Common myeloid progenitor, CD34-positive (primary cell): Measurements from ENCODE around the gene RASSF3.

ENCODE experiments used
- CTCF ChIA-PET: fragments of 350-600 bp; sonication (Branson Sonifier 250); formaldehyde crosslinking; loops from one replicate; lab custom pipeline; 2021; ENCODE audit warnings: antibody characterized with exemption; lab: Charles Lee
- POLR2A ChIA-PET: fragments of 350-600 bp; sonication (Branson Sonifier 250); formaldehyde crosslinking; loops from one replicate; lab custom pipeline; 2021; ENCODE audit warnings: antibody characterized with exemption; lab: Charles Lee
- DNase-seq, 3 donors: peaks; one replicate each; pipeline versions ENCODE4 v3.0.0 to v3.0.0-alpha.2; 2013
- H3K27ac ChIP-seq, 2 experiments: 1 replicate in 1 of 2; 2 replicates in 1 of 2; pipeline ENCODE4 v1.7.0; 2013; ENCODE audit warnings: inconsistent platforms in 2 of 2, low read length in 2 of 2, mild to moderate bottlenecking in 2 of 2, low read depth in 1 of 2, moderate library complexity in 1 of 2; ENCODE audit not compliant: severe bottlenecking in 2 of 2, insufficient read depth in 1 of 2, poor library complexity in 1 of 2
- H3K27me3 ChIP-seq, 5 experiments: replicated peaks in 2 of 5; 1 replicate in 3 of 5; 2 replicates in 2 of 5; pipeline versions ENCODE4 v1.6.1 to v1.7.0; 2013; ENCODE audit warnings: low read length in 4 of 5, mild to moderate bottlenecking in 2 of 5, moderate library complexity in 2 of 5, inconsistent platforms in 1 of 5; ENCODE audit not compliant: insufficient read depth in 5 of 5, control insufficient read depth in 4 of 5
- H3K36me3 ChIP-seq, 4 experiments: 1 replicate in 2 of 4; 2 replicates in 2 of 4; pipeline versions ENCODE4 v1.6.1 to v1.7.0; 2013; ENCODE audit warnings: low read length in 3 of 4, control low read depth in 1 of 4, mild to moderate bottlenecking in 1 of 4; ENCODE audit not compliant: control insufficient read depth in 4 of 4, insufficient read depth in 4 of 4
- H3K4me1 ChIP-seq, 4 experiments: 1 replicate in 3 of 4; 2 replicates in 1 of 4; pipeline versions ENCODE4 v1.6.1 to v1.7.1; 2013; ENCODE audit warnings: low read length in 3 of 4, mild to moderate bottlenecking in 3 of 4, control low read depth in 1 of 4, inconsistent platforms in 1 of 4, moderate library complexity in 1 of 4; ENCODE audit not compliant: control insufficient read depth in 4 of 4, insufficient read depth in 4 of 4; ENCODE audit errors: control extremely low read depth in 1 of 4
- H3K4me3 ChIP-seq, 7 experiments: 1 replicate in 4 of 7; 2 replicates in 3 of 7; pipeline versions ENCODE4 v1.5.1 to v1.7.0; 2013; ENCODE audit warnings: mild to moderate bottlenecking in 7 of 7, low read length in 6 of 7, moderate library complexity in 6 of 7, inconsistent platforms in 2 of 7, low read depth in 2 of 7, control low read depth in 1 of 7; ENCODE audit not compliant: insufficient read depth in 4 of 7, control insufficient read depth in 1 of 7; ENCODE audit errors: extremely low read depth in 1 of 7
- H3K9me3 ChIP-seq, 5 experiments: 1 replicate in 4 of 5; 2 replicates in 1 of 5; pipeline versions ENCODE4 v1.6.1 to v1.7.1; 2013; ENCODE audit warnings: low read length in 4 of 5, mild to moderate bottlenecking in 2 of 5, inconsistent platforms in 1 of 5, low read depth in 1 of 5, moderate library complexity in 1 of 5; ENCODE audit not compliant: control insufficient read depth in 4 of 5, insufficient read depth in 2 of 5; ENCODE audit errors: control extremely low read depth in 1 of 5
- WGBS: methylation state at CpG from one replicate; pipeline ENCODE4 v1.1.5; 2013; ENCODE audit not compliant: insufficient coverage; 5-methylcytosine and 5-hydroxymethylcytosine counted together

The RASSF3 gene

DNA sequence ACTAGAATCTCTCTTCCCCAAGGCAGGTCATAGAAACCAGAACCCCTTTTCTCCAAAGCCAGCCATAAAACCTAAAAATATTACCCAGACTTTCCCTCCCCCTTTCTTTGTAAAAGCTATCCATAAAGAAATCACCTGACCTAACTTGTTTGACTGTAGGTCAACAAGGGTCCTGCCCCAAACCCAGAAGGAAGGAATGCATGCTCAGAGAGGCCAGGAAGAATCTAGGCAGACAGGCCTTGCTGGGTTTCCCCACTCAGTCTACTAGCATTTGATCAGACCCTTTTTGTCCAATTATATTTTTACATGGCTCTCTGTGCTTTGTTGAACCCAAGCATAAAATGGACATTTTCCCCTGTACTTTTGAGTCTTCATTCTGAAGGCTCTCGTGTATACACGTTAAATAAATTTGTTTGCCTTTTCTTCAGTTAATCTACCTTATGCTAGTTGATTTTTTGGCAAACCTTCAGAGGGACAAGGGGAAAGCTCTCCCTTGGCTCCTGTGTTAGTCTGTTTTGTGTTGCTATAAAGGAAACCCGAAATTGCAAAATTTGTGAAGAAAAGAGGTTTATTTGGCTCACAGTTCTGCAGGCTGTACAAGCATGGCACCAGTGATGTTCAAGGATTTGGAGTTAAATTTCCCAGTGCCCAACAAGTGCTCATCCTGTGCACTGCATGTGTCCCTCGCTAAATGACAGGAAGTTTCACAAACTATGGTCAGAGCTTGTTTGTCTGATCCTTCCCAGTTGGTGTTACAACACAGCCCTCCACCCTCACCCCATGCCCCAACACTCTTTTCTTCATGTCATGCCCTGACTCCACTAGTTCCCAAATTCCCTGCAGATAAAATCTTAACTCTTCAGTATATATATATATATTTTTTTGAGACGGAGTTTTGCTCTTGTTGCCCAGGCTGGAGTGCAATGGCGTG lies 14.2 kb upstream of the RASSF3 start:
- ChIA-PET POLR2A (no interaction called here), CTCF (interaction anchor here (0.7 to 1.0 kb wide), 2 partner anchors 40 to 88 kb away, joined by 3 read pairs; no protein-coding TSS in a partner anchor)
- DNase-seq = no peak
- Histone ChIP-seq H3K36me3 (no peaks in the 10 kb centered on the region), H3K27ac (no peak overlapping the region), H3K27me3 (no peaks in the 10 kb centered on the region), H3K4me3 (no peak overlapping the region), H3K4me1 (peaks cover 4 to 22% (median 11%) of the 10 kb centered on the region in 4 experiments), H3K9me3 (no peaks in the 10 kb centered on the region)
- 90% methylated on average over 3 of the region's 6 CpGs for WGBS

DNA sequence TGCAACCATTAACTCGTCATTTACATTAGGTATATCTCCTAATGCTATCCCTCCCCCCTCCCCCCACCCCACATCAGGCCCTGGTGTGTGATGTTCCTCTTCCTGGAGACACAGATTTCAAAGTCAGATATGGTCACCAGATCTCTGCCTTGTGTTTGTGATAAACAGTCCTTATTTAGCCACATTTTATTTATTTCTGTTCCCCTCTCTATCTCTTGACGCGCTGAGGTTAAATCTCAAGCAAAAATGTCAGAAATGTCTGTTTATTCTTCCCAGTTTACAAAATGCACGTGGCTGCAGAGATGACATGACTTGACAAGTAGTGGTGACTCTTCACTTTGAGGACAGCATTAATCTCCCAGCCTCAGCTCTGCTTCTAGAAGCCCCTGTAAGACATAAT lies 11.5 kb upstream of the RASSF3 start:
- 48% methylated on average over 3 of the region's 4 CpGs for WGBS

DNA sequence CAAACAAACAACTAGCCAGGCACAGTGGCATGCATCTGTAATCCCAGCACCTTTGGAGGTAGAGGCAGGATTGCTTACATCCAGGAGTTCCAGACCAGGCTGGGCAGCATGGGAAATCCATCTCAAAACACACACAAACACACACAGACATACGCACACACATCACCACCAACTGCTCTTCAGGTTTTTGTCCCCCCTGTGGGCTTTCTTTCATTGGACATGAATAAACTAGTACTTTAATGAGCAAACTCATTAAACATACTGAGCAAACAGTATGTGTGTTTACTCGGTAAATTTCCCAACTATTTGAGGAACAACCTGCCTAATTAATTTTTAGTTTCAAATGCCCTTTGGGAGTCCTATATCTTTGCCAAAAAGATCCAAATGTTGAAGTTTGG lies 10.1 kb upstream of the RASSF3 start:
- H3K36me3 ChIP-seq = no peaks in the 10 kb centered on the region
- H3K4me1 ChIP-seq = peaks cover 4 to 19% (median 11%) of the 10 kb centered on the region in 4 experiments
- DNase-seq = peak in 1 of 3 donors; percentile 27
- no peaks in the 10 kb centered on the region for H3K9me3 ChIP-seq
- POLR2A ChIA-PET = no interaction called here
- peaks cover 0 to 3% (median 0%) of the 10 kb centered on the region in 5 experiments for H3K27me3 ChIP-seq
- CTCF ChIA-PET = interaction anchor here (1.0 to 3.9 kb wide), 3 partner anchors 9 to 97 kb away, joined by 3 to 13 read pairs (median 6); no protein-coding TSS in a partner anchor
- H3K4me3 ChIP-seq = no peak overlapping the region
- H3K27ac ChIP-seq = no peak overlapping the region
- 100% methylated on average over 1 of the region's 2 CpGs for WGBS

More for the DNA sequence above, 11.5 kb upstream of the RASSF3 start:
- Histone ChIP-seq H3K27me3 (peaks cover 0 to 3% (median 0%) of the 10 kb centered on the region in 5 experiments), H3K4me1 (peaks cover 4 to 22% (median 11%) of the 10 kb centered on the region in 4 experiments), H3K36me3 (no peaks in the 10 kb centered on the region), H3K27ac (no peak overlapping the region), H3K9me3 (no peaks in the 10 kb centered on the region), H3K4me3 (no peak overlapping the region)
- POLR2A ChIA-PET = no interaction called here
- DNase-seq = peak in 2 of 3 donors; percentile 32 to 43
- CTCF ChIA-PET = no interaction called here

DNA sequence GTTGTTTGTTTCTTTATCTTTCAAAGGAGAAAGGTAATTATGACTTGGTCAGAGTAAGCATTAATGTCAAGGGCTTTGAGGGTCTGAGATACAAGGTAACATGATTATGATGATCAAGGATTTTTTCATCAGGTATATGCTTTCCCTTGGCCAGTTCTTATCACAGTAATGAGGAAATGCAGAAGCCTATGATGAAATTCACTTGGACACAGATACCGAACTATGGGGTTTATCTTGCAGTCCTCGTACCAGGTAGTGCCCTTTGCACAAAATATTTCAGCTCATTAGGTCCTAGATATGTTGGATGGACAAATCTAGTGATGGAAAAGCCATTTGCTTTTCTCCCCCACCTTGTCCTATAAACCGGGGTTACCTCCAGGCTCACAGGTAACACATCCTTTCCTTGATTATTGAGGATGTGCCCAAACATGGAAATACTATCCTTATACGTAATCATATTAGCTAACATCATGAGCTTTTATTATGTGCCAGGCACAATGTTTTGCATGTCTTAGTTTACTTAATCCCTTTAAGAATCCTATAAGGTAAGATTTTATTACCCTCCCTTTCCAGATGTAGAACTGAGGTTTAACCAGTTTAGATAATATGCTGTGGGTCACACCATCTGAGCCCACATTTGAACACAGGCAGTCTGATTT lies 7.0 kb upstream of the RASSF3 start:
- Histone ChIP-seq H3K4me1 (peaks cover 4 to 14% (median 10%) of the 10 kb centered on the region in 4 experiments), H3K4me3 (no peak overlapping the region), H3K9me3 (no peaks in the 10 kb centered on the region), H3K27me3 (peaks cover 0 to 3% (median 0%) of the 10 kb centered on the region in 5 experiments), H3K27ac (no peak overlapping the region), H3K36me3 (no peaks in the 10 kb centered on the region)
- CTCF ChIA-PET = interaction anchor here (1.8 to 3.9 kb wide), 2 partner anchors 10 to 94 kb away, joined by 3 to 13 read pairs; no protein-coding TSS in a partner anchor
- POLR2A ChIA-PET = no interaction called here
- 90% methylated on average over 2 of the region's 4 CpGs for WGBS
- DNase-seq = no peak

DNA sequence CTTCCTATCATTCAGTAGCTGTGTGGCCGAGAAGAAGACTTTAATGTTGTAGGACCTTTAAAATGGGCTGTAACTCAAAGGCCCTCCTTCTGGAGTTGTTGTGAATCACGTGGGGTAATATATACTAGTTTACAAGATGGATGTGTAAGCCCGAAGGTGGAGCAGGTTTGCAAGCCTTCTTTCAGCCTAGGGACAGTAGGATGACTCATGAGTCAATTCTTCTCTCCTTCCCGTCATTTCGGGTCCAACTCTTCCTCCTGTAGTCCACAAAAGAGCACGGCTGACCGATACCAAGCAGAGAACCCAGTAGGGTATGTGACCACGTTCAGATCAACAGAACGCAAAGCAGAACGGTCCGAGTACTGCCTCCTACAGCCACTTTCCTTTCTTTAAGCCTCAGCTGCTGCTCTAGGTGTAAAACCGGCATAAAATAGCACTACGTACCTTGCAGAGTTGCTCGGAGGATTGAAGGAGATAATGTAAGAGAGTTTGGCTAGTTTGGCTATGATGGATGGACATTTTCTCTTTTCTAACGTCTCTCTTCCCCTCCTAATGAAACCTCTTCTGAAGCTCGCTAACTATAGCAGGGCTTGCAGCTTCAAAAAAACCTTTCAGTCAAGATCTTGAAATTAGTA lies 1.3 kb upstream of the RASSF3 start:
- Histone ChIP-seq H3K4me1 (peaks cover 15 to 46% (median 36%) of the 10 kb centered on the region in 4 experiments), H3K4me3 (peak overlapping the region; percentile 40 to 97 (median 87)), H3K9me3 (no peaks in the 10 kb centered on the region), H3K27me3 (no peaks in the 10 kb centered on the region), H3K27ac (peak overlapping the region in 1 of 2 experiments; percentile 65), H3K36me3 (no peaks in the 10 kb centered on the region)
- ChIA-PET POLR2A (interaction anchor here (0.6 to 0.8 kb wide), 2 partner anchors 76 to 87 kb away, joined by 3 to 4 read pairs; no protein-coding TSS in a partner anchor), CTCF (interaction anchor here (0.8 to 3.5 kb wide), 9 partner anchors 8 to 88 kb away, joined by 3 to 14 read pairs (median 4); no protein-coding TSS in a partner anchor)
- WGBS = 0% methylated on average over 9 of the region's 16 CpGs
- peak in 2 of 3 donors; percentile 50 to 72 for DNase-seq

DNA sequence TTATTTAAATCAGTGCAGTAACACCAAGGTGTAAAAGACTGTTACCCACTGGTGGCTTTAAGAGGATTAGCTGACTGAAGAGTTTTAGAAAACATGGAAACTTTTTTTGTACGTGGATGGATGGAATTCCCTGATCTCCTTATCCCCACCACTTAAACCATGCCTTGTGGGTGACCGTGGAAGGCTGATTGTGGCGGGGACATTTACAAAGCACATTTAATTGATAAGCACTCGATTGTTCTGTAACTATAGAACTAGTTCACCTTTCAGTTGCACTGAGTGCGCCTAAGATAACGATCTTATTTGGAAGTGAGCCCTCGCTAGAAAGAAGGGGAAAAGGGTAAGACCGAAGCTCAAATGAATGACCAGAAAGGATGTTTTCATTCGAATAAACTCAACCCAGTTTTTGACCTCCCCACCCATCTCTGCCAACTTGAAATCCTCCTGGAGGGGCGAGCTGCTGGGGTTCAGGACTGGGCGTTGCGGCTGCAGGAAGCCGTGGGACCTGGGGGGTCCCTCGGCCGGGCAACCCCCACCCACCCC lies 688 bp upstream of the RASSF3 start:
- WGBS = 0% methylated on average over 8 of the region's 15 CpGs
- H3K27ac ChIP-seq = peak overlapping the region in 1 of 2 experiments; percentile 65
- peak overlapping the region; percentile 81 to 97 (median 87) for H3K4me3 ChIP-seq
- CTCF ChIA-PET = interaction anchor here (0.8 to 3.5 kb wide), 9 partner anchors 9 to 88 kb away, joined by 3 to 14 read pairs (median 4); no protein-coding TSS in a partner anchor
- no peaks in the 10 kb centered on the region for H3K27me3 ChIP-seq
- peaks cover 15 to 46% (median 36%) of the 10 kb centered on the region in 4 experiments for H3K4me1 ChIP-seq
- no peaks in the 10 kb centered on the region for H3K9me3 ChIP-seq
- POLR2A ChIA-PET = interaction anchor here (0.8 to 1.1 kb wide), 2 partner anchors 16 to 86 kb away, joined by 3 read pairs; no protein-coding TSS in a partner anchor
- peak in 1 of 3 donors; percentile 14 for DNase-seq
- no peaks in the 10 kb centered on the region for H3K36me3 ChIP-seq
